IPS-20b (cell line): Measurements from ENCODE around the gene ZC3H18.

Experiments
- H3K27ac ChIP-seq: one replicate; pipeline ENCODE4 v1.5.1; 2013; ENCODE audit warnings: low read length
- H3K27me3 ChIP-seq: 2 replicates; pipeline ENCODE4 v1.6.1; 2013; ENCODE audit warnings: mild to moderate bottlenecking, low read length, inconsistent platforms; ENCODE audit not compliant: insufficient read depth
- H3K36me3 ChIP-seq: 2 replicates; pipeline ENCODE4 v1.6.1; 2013; ENCODE audit warnings: low read depth, mild to moderate bottlenecking, inconsistent platforms, low read length, moderate library complexity; ENCODE audit not compliant: insufficient read depth
- H3K4me1 ChIP-seq: 2 replicates; pipeline ENCODE4 v1.6.1; 2013; ENCODE audit warnings: mild to moderate bottlenecking, control low read depth, inconsistent platforms, low read length, moderate library complexity; ENCODE audit not compliant: insufficient read depth
- H3K4me3 ChIP-seq: 2 replicates; pipeline ENCODE4 v1.5.1; 2013; ENCODE audit warnings: mild to moderate bottlenecking, low read length, inconsistent platforms
- H3K9ac ChIP-seq: 2 replicates; pipeline ENCODE4 v1.6.1; 2013; ENCODE audit warnings: low read depth, mild to moderate bottlenecking, inconsistent platforms, low read length, moderate library complexity
- H3K9me3 ChIP-seq: 2 replicates; pipeline ENCODE4 v1.6.1; 2013; ENCODE audit warnings: mild to moderate bottlenecking, low read depth, low read length, inconsistent platforms; ENCODE audit not compliant: insufficient read depth

Gene ZC3H18

GRCh38 chr16:88642881-88643643 lies 72.9 kb downstream of the ZC3H18 start:
- Histone ChIP-seq H3K4me1 (no peaks in the 10 kb centered on the region; the same call in 1 of the 2 replicates), H3K27me3 (peaks cover 27% of the 10 kb centered on the region), H3K9me3 (no peaks in the 10 kb centered on the region), H3K36me3 (no peaks in the 10 kb centered on the region), H3K27ac (no peak overlapping the region), H3K9ac (no peak overlapping the region), H3K4me3 (no peak overlapping the region)

DNA sequence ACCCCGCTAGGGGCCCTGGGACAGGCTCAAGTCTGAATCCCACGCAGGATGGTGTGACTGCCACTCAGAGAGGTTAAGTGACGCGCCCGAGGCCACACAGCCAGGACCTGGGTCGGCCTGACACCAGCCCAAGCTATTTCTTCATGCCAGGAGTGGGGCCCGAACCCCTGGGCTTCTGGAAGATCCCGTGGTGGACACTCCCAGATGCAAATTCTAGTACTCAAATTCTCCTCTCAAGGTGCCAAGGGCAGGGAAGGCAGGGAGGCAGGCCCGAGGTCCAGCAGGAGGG lies 73.4 kb downstream of the ZC3H18 start:
- peaks cover 25% of the 10 kb centered on the region for H3K27me3 ChIP-seq
- no peaks in the 10 kb centered on the region; the same call in 1 of the 2 replicates for H3K4me1 ChIP-seq
- no peak overlapping the region for H3K4me3 ChIP-seq
- no peak overlapping the region for H3K27ac ChIP-seq
- no peaks in the 10 kb centered on the region for H3K36me3 ChIP-seq
- H3K9me3 ChIP-seq = no peaks in the 10 kb centered on the region
- no peak overlapping the region for H3K9ac ChIP-seq

- no peaks in the 10 kb centered on the region for H3K36me3 ChIP-seq
- H3K4me1 ChIP-seq = no peaks in the 10 kb centered on the region
- no peak overlapping the region for H3K4me3 ChIP-seq
- H3K27ac ChIP-seq = no peak overlapping the region
- peaks cover 7% of the 10 kb centered on the region for H3K27me3 ChIP-seq
- no peak overlapping the region for H3K9ac ChIP-seq
- no peaks in the 10 kb centered on the region for H3K9me3 ChIP-seq
Observed at GRCh38 chr16:88645455-88645854, 75.3 kb downstream of the ZC3H18 start.

- 0 out of 2 replicates have a peak, but pooled peaks cover 3% of the 10 kb centered on the region for H3K27me3 ChIP-seq
- H3K9ac ChIP-seq = no peak overlapping the region
- no peaks in the 10 kb centered on the region for H3K36me3 ChIP-seq
- H3K4me3 ChIP-seq = no peak overlapping the region
- no peaks in the 10 kb centered on the region for H3K4me1 ChIP-seq
- H3K27ac ChIP-seq = no peak overlapping the region
- H3K9me3 ChIP-seq = no peaks in the 10 kb centered on the region
Observed at GRCh38 chr16:88645941-88646340, 75.7 kb downstream of the ZC3H18 start.

GRCh38 chr16:88646345-88647034 lies 76.3 kb downstream of the ZC3H18 start:
- no peaks in the 10 kb centered on the region for H3K9me3 ChIP-seq

GRCh38 chr16:88647178-88648070 lies 77.2 kb downstream of the ZC3H18 start:
- H3K4me1 ChIP-seq = peaks cover 5% of the 10 kb centered on the region; the same call in 1 of the 2 replicates
- H3K9ac ChIP-seq = no peak overlapping the region
- H3K27ac ChIP-seq = no peak overlapping the region
- no peaks in the 10 kb centered on the region for H3K27me3 ChIP-seq
- no peaks in the 10 kb centered on the region for H3K9me3 ChIP-seq
- H3K36me3 ChIP-seq = no peaks in the 10 kb centered on the region
- H3K4me3 ChIP-seq = no peak overlapping the region

More at GRCh38 chr16:88646345-88647034, 76.3 kb downstream of the ZC3H18 start:
- H3K4me3 ChIP-seq = no peak overlapping the region
- no peaks in the 10 kb centered on the region for H3K27me3 ChIP-seq
- no peaks in the 10 kb centered on the region for H3K36me3 ChIP-seq
- no peak overlapping the region for H3K9ac ChIP-seq
- H3K4me1 ChIP-seq = peaks cover 5% of the 10 kb centered on the region; the same call in 1 of the 2 replicates
- H3K27ac ChIP-seq = no peak overlapping the region

GRCh38 chr16:88649195-88649923 lies 79.2 kb downstream of the ZC3H18 start:
- no peak overlapping the region for H3K9ac ChIP-seq
- no peak overlapping the region for H3K27ac ChIP-seq
- H3K9me3 ChIP-seq = no peaks in the 10 kb centered on the region
- peaks cover 10% of the 10 kb centered on the region; the same call in 1 of the 2 replicates for H3K36me3 ChIP-seq
- H3K4me1 ChIP-seq = peaks cover 5% of the 10 kb centered on the region; the same call in 1 of the 2 replicates
- peak overlapping the region; percentile 90; the same call in 1 of the 2 replicates for H3K4me3 ChIP-seq
- no peaks in the 10 kb centered on the region for H3K27me3 ChIP-seq

GRCh38 chr16:88649924-88650748 lies 79.9 kb downstream of the ZC3H18 start:
- H3K36me3 ChIP-seq = peaks cover 18% of the 10 kb centered on the region
- H3K27ac ChIP-seq = no peak overlapping the region

DNA sequence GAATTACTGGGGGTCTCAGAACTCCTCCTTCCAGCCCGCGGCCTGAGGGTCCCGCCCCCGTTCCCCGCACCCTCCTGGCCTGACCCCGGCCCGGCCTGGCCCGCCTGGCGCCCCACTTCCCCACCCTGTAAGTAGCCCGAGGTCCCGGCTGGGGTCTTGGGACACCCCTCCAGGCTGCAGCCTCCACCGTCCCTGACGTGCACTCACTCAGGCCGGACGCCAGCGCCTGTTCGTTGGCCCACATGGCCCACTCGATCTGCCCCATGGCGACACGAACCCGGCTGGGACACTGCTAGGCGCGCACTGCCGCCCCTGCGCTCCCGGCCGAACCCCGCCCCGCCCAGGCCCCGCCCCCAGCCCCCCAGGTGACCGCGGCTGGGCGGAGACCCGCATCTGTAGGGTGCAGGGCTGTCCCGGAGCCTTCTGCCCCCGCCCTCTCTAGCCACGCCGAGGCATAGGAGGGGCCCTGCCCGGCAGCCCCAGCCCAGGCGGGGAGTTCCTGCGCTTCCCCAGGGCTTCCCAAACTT lies 80.6 kb downstream of the ZC3H18 start, which contains the start of gene CYBA:
Gene CYBA, minus strand, starts transcription at position 305 of the 527 bp plus-strand sequence. Its CDS starts 40 bp downstream, at position 265.
- peak within 1 kb of the TSS; percentile 90 for H3K4me3 ChIP-seq
- peaks cover 5% of the 10 kb centered on the region; the same call in 1 of the 2 replicates for H3K4me1 ChIP-seq
- H3K27ac ChIP-seq = no peak within 1 kb of the TSS
- peaks cover 20% of the 10 kb centered on the region for H3K36me3 ChIP-seq
- H3K9ac ChIP-seq = peak within 1 kb of the TSS; percentile 85
- H3K27me3 ChIP-seq = no peaks in the 10 kb centered on the region
- no peaks in the 10 kb centered on the region for H3K9me3 ChIP-seq

More at GRCh38 chr16:88649924-88650748, 79.9 kb downstream of the ZC3H18 start:
- peaks cover 5% of the 10 kb centered on the region; the same call in 1 of the 2 replicates for H3K4me1 ChIP-seq
- H3K27me3 ChIP-seq = no peaks in the 10 kb centered on the region
- H3K4me3 ChIP-seq = peak overlapping the region; percentile 90
- no peaks in the 10 kb centered on the region for H3K9me3 ChIP-seq
- H3K9ac ChIP-seq = peak overlapping the region; percentile 85
